Naive thymus-derived CD4-positive, alpha-beta T cell (primary cell): ENCODE measurements around the gene NEDD4L. TPM values are rescaled to one million over a fixed set of nuclear protein-coding genes. Genes with fewer than 3 reads are reported as not detected.

Experiments
- ATAC-seq: fragments of 150-1000 bp; cut with Tn5 transposase; 2 replicates; pipeline ENCODE4 v1.10.0; 2021; ENCODE audit warnings: mild to moderate bottlenecking, moderate library complexity
- CTCF ChIA-PET: fragments of 350-600 bp; sonication (Branson Sonifier 250); formaldehyde crosslinking; loops from one replicate; lab custom pipeline; 2021; ENCODE audit warnings: antibody characterized with exemption; lab: Charles Lee
- POLR2A ChIA-PET: fragments of 350-600 bp; sonication (Branson Sonifier 250); formaldehyde crosslinking; loops from one replicate; lab custom pipeline; 2021; ENCODE audit warnings: antibody characterized with exemption, inconsistent platforms; lab: Charles Lee
- DNase-seq, 9 donors: peaks; one replicate each; pipeline versions ENCODE4 v3.0.0 to v3.0.0-alpha.2; 2020 to 2022; ENCODE audit warnings: mixed read lengths in 1 of 9
- H3K27ac ChIP-seq: one replicate; pipeline ENCODE4 v1.7.0; 2013; ENCODE audit warnings: mild to moderate bottlenecking, low read depth, low read length, moderate library complexity
- H3K27me3 ChIP-seq, 2 donors: one replicate each; pipeline ENCODE4 v1.7.0; 2013; ENCODE audit warnings: low read length in 2 of 2, mild to moderate bottlenecking in 2 of 2, moderate library complexity in 2 of 2; ENCODE audit not compliant: control insufficient read depth in 2 of 2, insufficient read depth in 2 of 2
- H3K36me3 ChIP-seq, 3 experiments: 1 replicate in 2 of 3; 2 replicates in 1 of 3; pipeline ENCODE4 v1.7.0; 2013; ENCODE audit warnings: low read length in 3 of 3, mild to moderate bottlenecking in 3 of 3, moderate library complexity in 1 of 3; ENCODE audit not compliant: insufficient read depth in 3 of 3, control insufficient read depth in 2 of 3
- H3K4me1 ChIP-seq, 2 donors: one replicate each; pipeline ENCODE4 v1.7.0; 2013; ENCODE audit warnings: low read length in 2 of 2, mild to moderate bottlenecking in 2 of 2, moderate library complexity in 1 of 2; ENCODE audit not compliant: control insufficient read depth in 2 of 2, insufficient read depth in 2 of 2
- H3K4me3 ChIP-seq: 2 replicates; pipeline ENCODE4 v1.7.0; 2013; ENCODE audit warnings: mild to moderate bottlenecking, low read length
- H3K9me3 ChIP-seq, 3 experiments: 1 replicate in 2 of 3; 2 replicates in 1 of 3; pipeline ENCODE4 v1.7.0; 2013; ENCODE audit warnings: low read length in 3 of 3; ENCODE audit not compliant: control insufficient read depth in 2 of 3
- H3K27ac Mint-ChIP-seq, 9 donors: one replicate each; pipeline ENCODE4 v1.8.0; 2020 to 2022; ENCODE audit warnings: mixed read lengths in 9 of 9, mild to moderate bottlenecking in 8 of 9, moderate library complexity in 5 of 9, inconsistent platforms in 2 of 9
- H3K27me3 Mint-ChIP-seq, 5 donors: one replicate each; pipeline ENCODE4 v1.8.0; 2021 to 2022; ENCODE audit warnings: mixed read lengths in 5 of 5, mild to moderate bottlenecking in 1 of 5
- H3K36me3 Mint-ChIP-seq, 5 donors: one replicate each; pipeline ENCODE4 v1.8.0; 2020 to 2022; ENCODE audit warnings: mixed read lengths in 5 of 5, mild to moderate bottlenecking in 3 of 5, inconsistent platforms in 1 of 5
- H3K4me1 Mint-ChIP-seq, 7 donors: one replicate each; pipeline ENCODE4 v1.8.0; 2020 to 2022; ENCODE audit warnings: mixed read lengths in 7 of 7, mild to moderate bottlenecking in 3 of 7, inconsistent platforms in 1 of 7
- H3K4me3 Mint-ChIP-seq, 10 donors: one replicate each; pipeline ENCODE4 v1.8.0; 2020 to 2022; ENCODE audit warnings: mild to moderate bottlenecking in 10 of 10, mixed read lengths in 10 of 10, moderate library complexity in 6 of 10, inconsistent platforms in 2 of 10
- H3K9me3 Mint-ChIP-seq, 11 donors: one replicate each; pipeline ENCODE4 v1.8.0; 2020 to 2022; ENCODE audit warnings: mixed read lengths in 11 of 11, mild to moderate bottlenecking in 4 of 11, inconsistent platforms in 1 of 11, moderate library complexity in 1 of 11
- intact Hi-C, 2 donors: fragments of 100-400 bp; cut with micrococcal nuclease; formaldehyde crosslinking; loops; one replicate each; pipeline ENCODE4 v1.15.1; 2023
- polyA plus RNA-seq, 2 donors: library from polyadenylated mRNA; unstranded; fragments of 300-500 nt; fragmentation: Illumina TruSeq; gene quantifications; one replicate each; pipeline ENCODE4 v1.2.3, GENCODE V29; 2021
- total RNA-seq, 6 experiments: library from RNA in 5 of 6; stranded (reverse) in 5 of 6; gene quantifications; 1 replicate in 5 of 6; 2 replicates in 1 of 6; pipeline ENCODE4 v1.2.3 and lab custom pipeline; 2021 to 2026

Gene NEDD4L
- total and polyA plus RNA-seq, 7 experiments from 2014 or later, result 1.1 to 10.3 (median 4.2) TPM

DNA sequence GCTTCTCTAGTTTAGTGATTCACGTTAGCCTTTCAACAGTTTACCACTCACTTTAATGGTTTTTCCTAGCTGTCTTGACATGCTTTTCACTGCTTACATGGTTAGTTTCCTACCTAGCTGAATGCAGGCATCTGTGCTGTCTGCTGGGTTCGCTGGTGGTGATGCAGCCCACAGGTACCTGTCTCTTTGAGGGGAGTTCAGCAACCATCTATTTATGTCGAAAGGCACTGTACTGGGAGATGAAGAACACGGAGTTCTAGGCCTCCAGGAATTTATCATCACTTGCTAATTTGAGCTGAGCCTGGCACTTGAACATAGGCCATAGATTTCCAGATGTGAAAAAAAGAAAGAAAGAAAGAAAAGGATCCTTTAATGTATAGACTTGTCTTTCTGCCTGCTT is 148.5 kb downstream of the NEDD4L start:
- no peaks in the 10 kb centered on the region for H3K36me3 Mint-ChIP-seq
- H3K4me1 Mint-ChIP-seq, result peaks cover 7 to 26% (median 26%) of the 10 kb centered on the region in 7 donors

GRCh38 chr18:58194028-58194427 is 150.0 kb downstream of the NEDD4L start:
- Mint-ChIP-seq H3K4me1 (peaks cover 7 to 26% (median 26%) of the 10 kb centered on the region in 7 donors), H3K27ac (no peak overlapping the region), H3K36me3 (no peaks in the 10 kb centered on the region), H3K27me3 (peaks cover 5 to 28% (median 11%) of the 10 kb centered on the region in 5 donors), H3K4me3 (peak overlapping the region in 2 of 10 donors; percentile 1 to 80), H3K9me3 (no peaks in the 10 kb centered on the region)
- no peaks in the 10 kb centered on the region for H3K36me3 ChIP-seq
- DNase-seq (no peak), ATAC-seq (no peak)
- H3K27me3 ChIP-seq, result no peaks in the 10 kb centered on the region
- H3K4me1 ChIP-seq, result peaks cover 0 to 5% of the 10 kb centered on the region in 2 donors
- ChIA-PET POLR2A (no interaction called here), CTCF (interaction anchor here (0.6 kb wide), 1 partner anchor 139 kb away, joined by 4 read pairs; no protein-coding TSS in a partner anchor)
- intact Hi-C loops, result no loop called here
- H3K27ac ChIP-seq, result no peak overlapping the region
- H3K4me3 ChIP-seq, result no peak overlapping the region
- no peaks in the 10 kb centered on the region for H3K9me3 ChIP-seq

More for the DNA sequence above, 148.5 kb downstream of the NEDD4L start:
- no peaks in the 10 kb centered on the region for H3K9me3 Mint-ChIP-seq
- ATAC-seq (no peak), DNase-seq (no peak)
- H3K27me3 ChIP-seq, result no peaks in the 10 kb centered on the region
- no peak overlapping the region for H3K4me3 ChIP-seq
- H3K27ac ChIP-seq, result no peak overlapping the region
- peaks cover 0 to 5% of the 10 kb centered on the region in 2 donors for H3K4me1 ChIP-seq
- H3K4me3 Mint-ChIP-seq, result no peak overlapping the region
- intact Hi-C loops, result no loop called here
- no peak overlapping the region for H3K27ac Mint-ChIP-seq
- H3K27me3 Mint-ChIP-seq, result peaks cover 5 to 28% (median 14%) of the 10 kb centered on the region in 5 donors
- no peaks in the 10 kb centered on the region for H3K9me3 ChIP-seq
- CTCF ChIA-PET, result no interaction called here
- POLR2A ChIA-PET, result interaction anchor here (0.6 kb wide), 1 partner anchor 1298 kb away, joined by 4 read pairs; no protein-coding TSS in a partner anchor
- H3K36me3 ChIP-seq, result no peaks in the 10 kb centered on the region

- intact Hi-C loops, result loop anchor here in 1 of 2 donors (1.0 to 5.0 kb wide), 2 partner anchors 127 to 297 kb away; no protein-coding TSS in a partner anchor
- H3K4me3 ChIP-seq, result peak overlapping the region; percentile 56
- ChIA-PET POLR2A (no interaction called here), CTCF (no interaction called here)
- H3K27ac ChIP-seq, result peak overlapping the region; percentile 9
- no peaks in the 10 kb centered on the region for H3K9me3 ChIP-seq
- Mint-ChIP-seq H3K9me3 (no peaks in the 10 kb centered on the region), H3K27me3 (peaks cover 0 to 28% (median 6%) of the 10 kb centered on the region in 5 donors), H3K36me3 (no peaks in the 10 kb centered on the region), H3K27ac (peak overlapping the region in 7 of 9 donors; percentile 0 to 81 (median 65)), H3K4me1 (peaks cover 7 to 26% (median 26%) of the 10 kb centered on the region in 7 donors), H3K4me3 (peak overlapping the region; percentile 75 to 91 (median 86))
- no peaks in the 10 kb centered on the region for H3K27me3 ChIP-seq
- H3K4me1 ChIP-seq, result peaks cover 0 to 5% of the 10 kb centered on the region in 2 donors
- ATAC-seq, result peak; percentile 61
- H3K36me3 ChIP-seq, result no peaks in the 10 kb centered on the region
- peak in 8 of 9 donors; percentile 12 to 43 (median 24) for DNase-seq
These were observed 151.3 kb downstream of the NEDD4L start for GRCh38 chr18:58195278-58195765.

- H3K4me1 Mint-ChIP-seq, result peaks cover 7 to 26% (median 26%) of the 10 kb centered on the region in 7 donors
- POLR2A ChIA-PET, result no interaction called here
- Histone ChIP-seq H3K27ac (no peak overlapping the region), H3K36me3 (no peaks in the 10 kb centered on the region), H3K4me1 (peaks cover 0 to 5% of the 10 kb centered on the region in 2 donors), H3K9me3 (no peaks in the 10 kb centered on the region), H3K27me3 (no peaks in the 10 kb centered on the region), H3K4me3 (no peak overlapping the region)
- intact Hi-C loops, result loop anchor here in 1 of 2 donors (5.0 kb wide), 1 partner anchor 296 kb away; no protein-coding TSS in a partner anchor
- ATAC-seq (no peak), DNase-seq (no peak)
- CTCF ChIA-PET, result interaction anchor here (1.1 kb wide), 1 partner anchor 530 kb away, joined by 3 read pairs; no protein-coding TSS in a partner anchor
- peak overlapping the region in 9 of 10 donors; percentile 75 to 91 (median 87) for H3K4me3 Mint-ChIP-seq
- peaks cover 0 to 27% (median 6%) of the 10 kb centered on the region in 5 donors for H3K27me3 Mint-ChIP-seq
- H3K9me3 Mint-ChIP-seq, result no peaks in the 10 kb centered on the region
- H3K36me3 Mint-ChIP-seq, result no peaks in the 10 kb centered on the region
- peak overlapping the region in 3 of 9 donors; percentile 41 to 81 (median 72) for H3K27ac Mint-ChIP-seq
These were observed 152.1 kb downstream of the NEDD4L start for GRCh38 chr18:58196164-58196563.

DNA sequence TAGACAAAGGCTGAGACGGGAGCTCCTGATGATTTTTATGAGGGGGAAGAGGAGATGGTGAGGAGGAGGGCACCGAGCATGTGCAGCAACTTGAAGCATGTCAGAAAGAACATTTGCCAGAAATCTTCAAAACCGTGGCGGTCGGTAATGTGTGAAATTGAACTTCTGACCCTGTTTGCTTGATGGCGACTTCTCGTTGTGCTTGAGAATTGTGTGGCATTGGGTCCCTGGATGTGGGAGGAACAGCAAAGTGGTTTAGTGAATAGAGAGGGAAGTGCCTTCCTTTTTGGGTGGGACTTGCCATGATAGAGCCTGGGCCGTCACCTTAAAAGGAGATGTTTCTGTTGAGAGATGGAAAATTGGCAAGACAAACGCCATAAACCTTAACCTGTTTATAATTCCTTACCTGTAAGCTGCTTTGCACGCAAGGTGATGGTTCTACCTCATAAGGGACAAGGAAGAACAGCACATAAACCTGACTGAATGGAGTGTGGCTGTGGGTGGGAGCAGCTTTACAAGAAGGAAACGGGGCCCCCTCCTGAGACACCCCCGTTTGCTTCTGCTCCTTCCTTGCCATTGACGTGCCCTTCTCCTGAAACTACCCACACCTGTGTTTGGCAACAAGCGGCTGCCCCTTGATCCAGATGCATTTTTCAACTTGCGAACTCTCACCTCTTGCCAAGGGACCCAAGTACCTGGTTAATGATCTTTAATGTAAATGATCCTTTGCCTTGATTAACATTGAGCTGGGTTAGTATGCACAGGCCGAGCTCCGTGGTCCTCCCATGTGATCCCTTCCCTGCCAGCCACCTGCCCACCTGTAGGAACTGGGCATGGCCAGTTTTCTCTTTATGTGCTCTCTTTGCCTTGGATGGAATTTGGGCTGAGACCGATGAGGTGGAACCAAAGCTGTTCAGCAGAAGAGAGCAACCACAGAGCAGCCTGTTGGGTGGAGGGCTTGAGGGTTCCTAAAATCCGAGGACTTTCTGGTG is 153.2 kb downstream of the NEDD4L start:
- Mint-ChIP-seq H3K36me3 (no peaks in the 10 kb centered on the region), H3K27me3 (peaks cover 0 to 22% (median 6%) of the 10 kb centered on the region in 5 donors), H3K27ac (peak overlapping the region in 2 of 9 donors; percentile 41 to 65), H3K4me1 (peaks cover 7 to 26% (median 26%) of the 10 kb centered on the region in 7 donors), H3K4me3 (peak overlapping the region in 2 of 10 donors; percentile 0 to 14), H3K9me3 (no peaks in the 10 kb centered on the region)
- no peak overlapping the region for H3K27ac ChIP-seq
- intact Hi-C loops, result loop anchor here in 1 of 2 donors (5.0 kb wide), 1 partner anchor 295 kb away; no protein-coding TSS in a partner anchor
- H3K4me3 ChIP-seq, result no peak overlapping the region
- H3K27me3 ChIP-seq, result no peaks in the 10 kb centered on the region
- ATAC-seq, result no peak
- no peaks in the 10 kb centered on the region for H3K9me3 ChIP-seq
- H3K36me3 ChIP-seq, result no peaks in the 10 kb centered on the region
- no peak for DNase-seq
- H3K4me1 ChIP-seq, result peaks cover 0 to 5% of the 10 kb centered on the region in 2 donors
- CTCF ChIA-PET, result interaction anchor here (1.1 kb wide), 1 partner anchor 531 kb away, joined by 3 read pairs; no protein-coding TSS in a partner anchor
- POLR2A ChIA-PET, result no interaction called here

DNA sequence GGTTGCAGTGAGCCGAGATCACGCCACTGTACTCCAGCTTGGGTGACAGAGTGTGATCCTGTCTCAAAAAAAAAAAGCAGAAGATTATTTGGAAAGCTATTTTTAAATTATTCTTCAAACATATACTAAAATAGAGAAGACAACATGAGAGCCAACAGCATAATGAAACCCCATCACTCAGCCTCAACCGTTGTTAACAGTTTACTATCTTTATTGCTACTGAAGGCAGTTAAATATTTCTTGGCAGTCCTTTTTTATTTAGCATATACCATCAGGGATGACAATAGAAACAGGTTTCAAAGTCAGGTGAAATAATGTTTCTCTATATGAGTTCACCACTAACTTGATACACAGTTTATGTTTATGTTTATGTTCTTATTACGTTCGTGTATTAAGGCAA is 157.2 kb downstream of the NEDD4L start:
- H3K27ac ChIP-seq, result no peak overlapping the region
- no peak for DNase-seq
- Mint-ChIP-seq H3K9me3 (no peaks in the 10 kb centered on the region), H3K4me1 (peaks cover 0 to 7% (median 7%) of the 10 kb centered on the region in 7 donors), H3K27me3 (peaks cover 0 to 10% (median 4%) of the 10 kb centered on the region in 5 donors), H3K27ac (no peak overlapping the region), H3K36me3 (peaks cover 0 to under 1% (median 0%) of the 10 kb centered on the region in 5 donors), H3K4me3 (no peak overlapping the region)
- ATAC-seq, result no peak
- H3K36me3 ChIP-seq, result no peaks in the 10 kb centered on the region
- intact Hi-C loops, result no loop called here
- no peaks in the 10 kb centered on the region for H3K4me1 ChIP-seq
- H3K27me3 ChIP-seq, result no peaks in the 10 kb centered on the region
- no peak overlapping the region for H3K4me3 ChIP-seq
- POLR2A ChIA-PET, result no interaction called here
- H3K9me3 ChIP-seq, result no peaks in the 10 kb centered on the region
- CTCF ChIA-PET, result interaction anchor here (1.0 kb wide), 1 partner anchor 20 kb away, joined by 3 read pairs; no protein-coding TSS in a partner anchor
